HepG2 (cell line): ENCODE measurements around the gene TELO2.

Experiments
- SOX13 ChIP-seq, 3 experiments: fragments of 450-650 bp in 1 of 3; sonication (generic) in 1 of 3; formaldehyde crosslinking in 1 of 3; IDR thresholded peaks in 2 of 3; conservative IDR thresholded peaks in 1 of 3; 2 replicates each; pipeline versions ENCODE4 v1.5.0 to v1.6.1; 2016 to 2020; ENCODE audit warnings: antibody characterized with exemption in 1 of 3, mild to moderate bottlenecking in 1 of 3, missing compliant biosample characterization in 1 of 3, missing genetic modification reagents in 1 of 3, moderate library complexity in 1 of 3
- ZFX ChIP-seq: sonication (generic); formaldehyde crosslinking; IDR thresholded peaks from 2 replicates; pipeline ENCODE4 v1.4.0; 2020; ENCODE audit warnings: mild to moderate bottlenecking, low read depth, missing genetic modification reagents, moderate library complexity
- TF ChIP-seq, protein P1 (sequence below): sonication (generic); formaldehyde crosslinking; conservative IDR thresholded peaks from 2 replicates; pipeline ENCODE4 v1.4.0; 2020; ENCODE audit warnings: missing genetic modification reagents

- TF ChIP-seq ZFX: no peak
- TF ChIP-seq, protein P1, sequence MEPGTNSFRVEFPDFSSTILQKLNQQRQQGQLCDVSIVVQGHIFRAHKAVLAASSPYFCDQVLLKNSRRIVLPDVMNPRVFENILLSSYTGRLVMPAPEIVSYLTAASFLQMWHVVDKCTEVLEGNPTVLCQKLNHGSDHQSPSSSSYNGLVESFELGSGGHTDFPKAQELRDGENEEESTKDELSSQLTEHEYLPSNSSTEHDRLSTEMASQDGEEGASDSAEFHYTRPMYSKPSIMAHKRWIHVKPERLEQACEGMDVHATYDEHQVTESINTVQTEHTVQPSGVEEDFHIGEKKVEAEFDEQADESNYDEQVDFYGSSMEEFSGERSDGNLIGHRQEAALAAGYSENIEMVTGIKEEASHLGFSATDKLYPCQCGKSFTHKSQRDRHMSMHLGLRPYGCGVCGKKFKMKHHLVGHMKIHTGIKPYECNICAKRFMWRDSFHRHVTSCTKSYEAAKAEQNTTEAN (CRISPR knock-in tag): no peak
- TF ChIP-seq SOX13 (IDR thresholded peaks at IDR 0.05): no peak
- TF ChIP-seq SOX13 (CRISPR knock-in tag; conservative IDR thresholded peaks at IDR 0.05 in 1 of 2, IDR thresholded peaks at IDR 0.05 in 1 of 2): no peak
Observed at GRCh38 chr16:1485847-1486496, 7.2 kb upstream of the TELO2 start.
